ENCODE results near the gene GPR89B.
"Not testable (repeated sequence)": the region's sequence is repeated elsewhere in the genome, so short reads cannot be mapped to it uniquely, and the experiment has no call there.

The GPR89B gene

GRCh38 chr1:147940456-147940855, 12.2 kb downstream of the GPR89B start:
- not testable (repeated sequence) for DNase-seq (ENCODE audit: low read depth in 3 of 3)

- not testable (repeated sequence) for DNase-seq (ENCODE audit: low read depth in 3 of 3)
These were observed 14.3 kb downstream of the GPR89B start for GRCh38 chr1:147942563-147942962.

- DNase-seq (ENCODE audit: low read depth in 3 of 3) = not testable (repeated sequence)
These were observed 21.3 kb downstream of the GPR89B start for GRCh38 chr1:147949517-147949916.

- not testable (repeated sequence) for DNase-seq (ENCODE audit: low read depth in 3 of 3)
These were observed 30.7 kb downstream of the GPR89B start for GRCh38 chr1:147958906-147959305.

GRCh38 chr1:147959680-147960079, 31.5 kb downstream of the GPR89B start:
- not testable (repeated sequence) for DNase-seq (ENCODE audit: low read depth in 3 of 3)

- DNase-seq (ENCODE audit: low read depth in 3 of 3) = not testable (repeated sequence)
These were observed 36.4 kb downstream of the GPR89B start for GRCh38 chr1:147964575-147964974.

GRCh38 chr1:147966657-147967056, 38.4 kb downstream of the GPR89B start:
- not testable (repeated sequence) for DNase-seq (ENCODE audit: low read depth in 3 of 3)

- DNase-seq (ENCODE audit: low read depth in 3 of 3) = not testable (repeated sequence)
These were observed 50.9 kb downstream of the GPR89B start for GRCh38 chr1:147978896-147979651.

GRCh38 chr1:147985374-147985773, 57.2 kb downstream of the GPR89B start:
- DNase-seq (ENCODE audit: low read depth in 3 of 3) = not testable (repeated sequence)

GRCh38 chr1:147987893-147988292, 59.7 kb downstream of the GPR89B start:
- DNase-seq (ENCODE audit: low read depth in 3 of 3) = not testable (repeated sequence)

GRCh38 chr1:147992916-147993315, 64.7 kb downstream of the GPR89B start:
- DNase-seq (ENCODE audit: low read depth in 3 of 3) = not testable (repeated sequence)

GRCh38 chr1:147993400-147993799, 65.2 kb downstream of the GPR89B start:
- not testable (repeated sequence) for DNase-seq (ENCODE audit: low read depth in 3 of 3)

- DNase-seq (ENCODE audit: low read depth in 3 of 3) = not testable (repeated sequence)
These were observed 65.8 kb downstream of the GPR89B start for GRCh38 chr1:147993825-147994615.

- DNase-seq (ENCODE audit: low read depth in 3 of 3) = not testable (repeated sequence)
These were observed 67.9 kb downstream of the GPR89B start for GRCh38 chr1:147996088-147996487.

- DNase-seq (ENCODE audit: low read depth in 3 of 3) = not testable (repeated sequence)
These were observed 79.5 kb downstream of the GPR89B start for GRCh38 chr1:148007724-148008123.

GRCh38 chr1:148010527-148010926, 82.3 kb downstream of the GPR89B start:
- no peak for DNase-seq (ENCODE audit: low read depth in 3 of 3)

- not testable (repeated sequence) for DNase-seq (ENCODE audit: low read depth in 3 of 3)
These were observed 85.2 kb downstream of the GPR89B start for GRCh38 chr1:148013177-148014144.

- DNase-seq (ENCODE audit: low read depth in 3 of 3) = peak in 1 of 3 experiments; percentile 12
These were observed 86.3 kb downstream of the GPR89B start for GRCh38 chr1:148014289-148015200.

- not testable (repeated sequence) for DNase-seq (ENCODE audit: low read depth in 3 of 3)
These were observed 96.7 kb downstream of the GPR89B start for GRCh38 chr1:148024918-148025317.

GRCh38 chr1:148027004-148027403, 98.8 kb downstream of the GPR89B start:
- DNase-seq (ENCODE audit: low read depth in 3 of 3) = not testable (repeated sequence)
